H1 (cell line): Measurements from ENCODE around the gene FBXW5. TPM values are rescaled to one million over a fixed set of nuclear protein-coding genes. Genes with fewer than 3 reads are reported as not detected.

ENCODE experiments used
- CTCF ChIA-PET: fragments of 300-600 bp; sonication (Branson Sonifier 250); formaldehyde crosslinking; loops from one replicate; lab custom pipeline; 2021; ENCODE audit not compliant: partially characterized antibody; lab: Charles Lee
- POLR2A ChIA-PET: fragments of 300-600 bp; sonication (Branson Sonifier 250); formaldehyde crosslinking; loops from one replicate; lab custom pipeline; 2021; ENCODE audit warnings: inconsistent platforms; ENCODE audit not compliant: partially characterized antibody; lab: Charles Lee
- DNase-seq, 2 experiments: peaks; one replicate each; pipeline versions ENCODE4 v3.0.0 to v3.0.0-alpha.2; 2010 to 2022; ENCODE audit warnings: low spot score in 2 of 2, low read depth in 1 of 2, mixed read lengths in 1 of 2
- FAIRE-seq: peaks from 2 replicates; lab custom pipeline; 2011; peaks lifted over from hg19 to GRCh38; lab: Jason Lieb, UNC
- H2AFZ ChIP-seq: 2 replicates; pipeline ENCODE4 v1.8.1; 2012; ENCODE audit warnings: low read length, inconsistent platforms
- H2AK5ac ChIP-seq: 2 replicates; pipeline ENCODE4 v1.6.1; 2013; ENCODE audit warnings: low read depth, low read length
- H2BK120ac ChIP-seq: replicated peaks from 2 replicates; pipeline ENCODE3; 2013; ENCODE audit warnings: low read depth, low read length, inconsistent platforms
- H2BK12ac ChIP-seq: 2 replicates; pipeline ENCODE4 v1.6.1; 2013; ENCODE audit warnings: low read depth, low read length
- H2BK15ac ChIP-seq: 2 replicates; pipeline ENCODE4 v1.6.1; 2013; ENCODE audit warnings: low read length
- H2BK20ac ChIP-seq: 2 replicates; pipeline ENCODE4 v1.6.1; 2013; ENCODE audit warnings: low read length
- H2BK5ac ChIP-seq: 2 replicates; pipeline ENCODE4 v1.6.1; 2013; ENCODE audit warnings: low read depth, low read length
- H3K14ac ChIP-seq: 2 replicates; pipeline ENCODE4 v1.6.1; 2013; ENCODE audit warnings: inconsistent platforms; ENCODE audit not compliant: insufficient read length
- H3K18ac ChIP-seq: 2 replicates; pipeline ENCODE4 v1.6.1; 2013; ENCODE audit warnings: low read length; ENCODE audit errors: extremely low read depth
- H3K23ac ChIP-seq: 2 replicates; pipeline ENCODE4 v1.6.1; 2013; ENCODE audit warnings: inconsistent platforms; ENCODE audit not compliant: insufficient read length
- H3K23me2 ChIP-seq: 2 replicates; pipeline ENCODE4 v1.6.1; 2013; ENCODE audit warnings: low read depth, low read length
- H3K27ac ChIP-seq: 2 replicates; pipeline ENCODE4 v1.6.1; 2011; ENCODE audit warnings: low read depth, low read length, inconsistent platforms
- H3K27me3 ChIP-seq, 4 experiments: replicated peaks in 1 of 4; 1 replicate in 1 of 4; 2 replicates in 3 of 4; pipeline versions ENCODE4 v1.6.1 to v1.8.1; 2011 to 2013; ENCODE audit warnings: low read length in 3 of 4, mild to moderate bottlenecking in 3 of 4, inconsistent platforms in 2 of 4, mixed read lengths in 2 of 4, moderate library complexity in 1 of 4; ENCODE audit not compliant: control insufficient read depth in 3 of 4, insufficient read depth in 3 of 4; ENCODE audit errors: extremely low read depth in 1 of 4
- H3K36me3 ChIP-seq, 4 experiments: 2 replicates each; pipeline versions ENCODE4 v1.6.1 to v1.8.1; 2011 to 2013; ENCODE audit warnings: mild to moderate bottlenecking in 4 of 4, low read length in 3 of 4, moderate library complexity in 2 of 4, control low read depth in 1 of 4, inconsistent platforms in 1 of 4; ENCODE audit not compliant: insufficient read depth in 4 of 4, control insufficient read depth in 2 of 4
- H3K4ac ChIP-seq: replicated peaks from 2 replicates; pipeline ENCODE3; 2013; ENCODE audit warnings: low read length, low read depth, mixed read lengths, inconsistent platforms; ENCODE audit not compliant: insufficient read length
- H3K4me1 ChIP-seq, 4 experiments: replicated peaks in 1 of 4; 1 replicate in 1 of 4; 2 replicates in 3 of 4; pipeline versions ENCODE4 v1.6.1 to v1.8.1; 2011 to 2013; ENCODE audit warnings: low read length in 3 of 4, inconsistent platforms in 2 of 4, mixed read lengths in 1 of 4; ENCODE audit not compliant: insufficient read depth in 4 of 4, control insufficient read depth in 3 of 4
- H3K4me2 ChIP-seq, 2 experiments: 2 replicates each; pipeline versions ENCODE4 v1.6.1 to v1.8.1; 2011 to 2013; ENCODE audit warnings: low read depth in 2 of 2, low read length in 2 of 2, control low read depth in 1 of 2, inconsistent platforms in 1 of 2, mild to moderate bottlenecking in 1 of 2; ENCODE audit not compliant: insufficient read depth in 1 of 2
- H3K4me3 ChIP-seq, 4 experiments: fragments of 200-600, 300-600 bp in 1 of 4; sonication (generic), shearing (Covaris generic), sonication (Bioruptor Twin) in 1 of 4; 2 replicates each; pipeline versions ENCODE4 v1.5.1 to v1.8.1; 2011 to 2016; ENCODE audit warnings: low read length in 4 of 4, low read depth in 3 of 4, control low read depth in 2 of 4, inconsistent platforms in 2 of 4, mild to moderate bottlenecking in 2 of 4, mixed read lengths in 1 of 4, moderate library complexity in 1 of 4; ENCODE audit not compliant: insufficient read depth in 2 of 4; ENCODE audit errors: extremely low read depth in 1 of 4
- H3K56ac ChIP-seq: replicated peaks from 2 replicates; pipeline ENCODE3; 2013; ENCODE audit warnings: low read depth, mild to moderate bottlenecking, mixed read lengths, low read length, inconsistent platforms; ENCODE audit not compliant: insufficient read length
- H3K79me1 ChIP-seq: 2 replicates; pipeline ENCODE4 v1.6.1; 2013; ENCODE audit warnings: low read depth, low read length, control low read depth
- H3K79me2 ChIP-seq, 2 experiments: 2 replicates each; pipeline versions ENCODE4 v1.6.1 to v1.8.1; 2012 to 2013; ENCODE audit warnings: low read length in 2 of 2, mild to moderate bottlenecking in 2 of 2, inconsistent platforms in 1 of 2; ENCODE audit not compliant: insufficient read depth in 2 of 2, control insufficient read depth in 1 of 2
- H3K9ac ChIP-seq, 4 experiments: replicated peaks in 1 of 4; 1 replicate in 1 of 4; 2 replicates in 3 of 4; pipeline versions ENCODE4 v1.6.1 to v1.8.1; 2011 to 2013; ENCODE audit warnings: low read depth in 3 of 4, low read length in 3 of 4, control low read depth in 2 of 4, mild to moderate bottlenecking in 2 of 4, moderate library complexity in 2 of 4, inconsistent platforms in 1 of 4; ENCODE audit errors: extremely low read depth in 1 of 4
- H3K9me3 ChIP-seq, 2 experiments: 2 replicates each; pipeline versions ENCODE4 v1.6.1 to v1.8.1; 2012 to 2013; ENCODE audit warnings: mild to moderate bottlenecking in 2 of 2, moderate library complexity in 2 of 2, control low read depth in 1 of 2, inconsistent platforms in 1 of 2, low read depth in 1 of 2, low read length in 1 of 2, mixed read lengths in 1 of 2; ENCODE audit not compliant: insufficient read depth in 2 of 2
- H4K20me1 ChIP-seq, 2 experiments: replicated peaks in 1 of 2; 2 replicates each; pipeline versions ENCODE3 to v1.8.1; 2011 to 2013; ENCODE audit warnings: inconsistent platforms in 2 of 2, low read length in 2 of 2, mild to moderate bottlenecking in 1 of 2; ENCODE audit not compliant: insufficient read depth in 2 of 2, control insufficient read depth in 1 of 2
- H4K5ac ChIP-seq: 2 replicates; pipeline ENCODE4 v1.6.1; 2013; ENCODE audit warnings: low read length, low read depth, mixed read lengths, inconsistent platforms; ENCODE audit not compliant: insufficient read length
- H4K8ac ChIP-seq: 2 replicates; pipeline ENCODE4 v1.8.0; 2013; ENCODE audit warnings: mild to moderate bottlenecking, moderate library complexity, low read length, inconsistent platforms; ENCODE audit not compliant: insufficient read depth; ENCODE audit errors: extremely low read depth
- H4K91ac ChIP-seq: replicated peaks from 2 replicates; pipeline ENCODE3; 2013; ENCODE audit warnings: low read length, mixed read lengths, inconsistent platforms; ENCODE audit not compliant: insufficient read length
- ASH2L ChIP-seq: fragments of 200-600, 300-600 bp; sonication (generic); IDR thresholded peaks from one replicate; pipeline ENCODE4 v1.7.1; 2017; ENCODE audit warnings: low read length
- CTBP2 ChIP-seq: IDR thresholded peaks from 2 replicates; pipeline ENCODE4 v1.7.0; 2011; ENCODE audit warnings: borderline replicate concordance, mild to moderate bottlenecking, moderate library complexity, mixed read lengths, low read length; ENCODE audit not compliant: insufficient read depth, insufficient read length
- MAFK ChIP-seq: IDR thresholded peaks from 2 replicates; pipeline ENCODE4 v1.6.1; 2012; ENCODE audit warnings: low read depth, mild to moderate bottlenecking, improper control_type of control experiment, low read length
- NRF1 ChIP-seq: IDR thresholded peaks from 2 replicates; pipeline ENCODE4 v1.6.1; 2011; ENCODE audit warnings: mild to moderate bottlenecking, low read depth, low read length, improper control_type of control experiment
- RFX5 ChIP-seq: IDR thresholded peaks from 2 replicates; pipeline ENCODE4 v1.6.1; 2011; ENCODE audit warnings: low read depth, low read length, improper control_type of control experiment, borderline replicate concordance
- SIX5 ChIP-seq: IDR thresholded peaks from 2 replicates; pipeline ENCODE4 v1.6.1; 2011; ENCODE audit warnings: mild to moderate bottlenecking, low read depth, low read length
- TCF12 ChIP-seq: IDR thresholded peaks from 2 replicates; pipeline ENCODE4 v1.6.1; 2011; ENCODE audit warnings: low read depth, mild to moderate bottlenecking, low read length
- YY1 ChIP-seq: IDR thresholded peaks from 2 replicates; pipeline ENCODE4 v1.6.1; 2011; ENCODE audit warnings: low read depth, mild to moderate bottlenecking, low read length
- WGBS, 2 experiments: shearing (Covaris generic) in 1 of 2; methylation state at CpG; one replicate each; pipeline versions ENCODE4 v1.1.6 to v1.1.7; 2013 to 2015; ENCODE audit warnings: low lambda C conversion rate in 2 of 2, mixed read lengths in 2 of 2, inconsistent platforms in 1 of 2, low coverage in 1 of 2, missing lambda C conversion rate in 1 of 2; ENCODE audit not compliant: insufficient replicate concordance in 2 of 2, insufficient coverage in 1 of 2, insufficient read length in 1 of 2; ENCODE audit errors: extremely low coverage in 1 of 2, missing lambda C conversion rate in 1 of 2; 5-methylcytosine and 5-hydroxymethylcytosine counted together
- polyA plus RNA-seq, 7 experiments: library from polyadenylated mRNA; depleted of rRNA in 3 of 7; stranded (reverse) in 5 of 7; unstranded in 2 of 7; fragments of >200 nt in 5 of 7; fragments of 200-250 nt in 2 of 7; gene quantifications; 1 replicate in 5 of 7; 2 replicates in 1 of 7; 4 replicates in 1 of 7; pipeline versions ENCODE4 v1.2.1 to v1.2.3, GENCODE V29; 2011 to 2013; ENCODE audit warnings: missing spikeins in 2 of 7, mixed read lengths in 2 of 7
- total RNA-seq: library from RNA; stranded (reverse); fragmentation: NEBNext Ultra II Directional; extraction: Animal tissue kit (Norgen Biotek cat#: 25700); gene quantifications from 2 replicates; pipeline ENCODE4 v1.2.1, GENCODE V29; 2021

Gene FBXW5
- total and polyA plus RNA-seq, 2 of the 8 experiments (the other 6 are each of a cell fraction or from before 2014, with no cell fraction given), result 49.0 to 71.0 TPM

GRCh38 chr9:136928591-136928990 is 15.9 kb downstream of the FBXW5 start:
- Histone ChIP-seq H2AK5ac (no peak overlapping the region), H3K4me3 (no peak overlapping the region), H3K9me3 (no peaks in the 10 kb centered on the region), H3K36me3 (peaks cover 4 to 23% (median 17%) of the 10 kb centered on the region in 4 experiments; a peak in 7 of 8 replicates), H3K18ac (no peak overlapping the region), H3K79me2 (no peaks in the 10 kb centered on the region; a peak in 1 of 4 replicates), H3K27me3 (no peaks in the 10 kb centered on the region), H2AFZ (no peak overlapping the region), H4K5ac (no peak overlapping the region), H3K56ac (no peak overlapping the region), H4K91ac (no peak overlapping the region), H3K79me1 (no peaks in the 10 kb centered on the region; the same call in 1 of the 2 replicates), H4K8ac (no peak overlapping the region), H3K4me2 (no peak overlapping the region), H3K4ac (no peak overlapping the region), H2BK20ac (no peak overlapping the region), H3K4me1 (peaks cover 0 to 1% (median 0%) of the 10 kb centered on the region in 4 experiments; a peak in 1 of 7 replicates), H3K9ac (no peak overlapping the region; a peak in 1 of 7 replicates), H3K23ac (no peak overlapping the region), H3K23me2 (no peaks in the 10 kb centered on the region), H3K27ac (no peak overlapping the region), H2BK12ac (no peak overlapping the region), H4K20me1 (peaks cover 0 to 12% of the 10 kb centered on the region in 2 experiments), H2BK120ac (no peak overlapping the region), H2BK15ac (no peak overlapping the region), H3K14ac (no peak overlapping the region), H2BK5ac (no peak overlapping the region)
- CTCF ChIA-PET, result interaction anchor here (0.6 to 0.7 kb wide), 2 partner anchors 30 to 48 kb away, joined by 3 read pairs; no protein-coding TSS in a partner anchor
- 88% methylated on average over 9 of the region's 9 CpGs; no CpG with 5 or more reads in 1 of the 2 experiments for WGBS, 2 experiments
- POLR2A ChIA-PET, result interaction anchor here (0.6 kb wide), 1 partner anchor 562 kb away, joined by 3 read pairs; no protein-coding TSS in a partner anchor
- FAIRE-seq, result no peak
- DNase-seq, result no peak
- TF ChIP-seq CTBP2 (no peak), ASH2L (no peak), TCF12 (no peak), NRF1 (no peak), MAFK (no peak), SIX5 (no peak), RFX5 (no peak), YY1 (no peak)
